ENCODE results near the gene RBM4B.

- TF ChIP-seq CTCF (IDR thresholded peaks at IDR 0.05; ENCODE audit: low read length) = no peak
- TF ChIP-seq EZH2 (optimal IDR thresholded peaks at IDR 0.05; ENCODE audit: low read depth, low read length) = no peak
- no peak for TF ChIP-seq EZH2phosphoT487 (IDR thresholded peaks at IDR 0.05; ENCODE audit: low read length)
These were observed 1.3 kb downstream of the RBM4B start for GRCh38 chr11:66676282-66676919.
